HepG2 (cell line): Measurements from ENCODE around the gene SART1. TPM values are rescaled to one million over a fixed set of nuclear protein-coding genes. Genes with fewer than 3 reads are reported as not detected.

Source experiments
- EHMT2 ChIP-seq: fragments of 200-600 bp; sonication (generic); IDR thresholded peaks from 2 replicates; pipeline ENCODE4 v1.7.0; 2017; ENCODE audit warnings: antibody characterized with exemption, low read depth, low read length, borderline replicate concordance
- MAFK ChIP-seq, 2 experiments: IDR thresholded peaks in 1 of 2; conservative IDR thresholded peaks in 1 of 2; 2 replicates each; pipeline ENCODE4 v1.6.1; 2011; ENCODE audit warnings: improper control_type of control experiment in 2 of 2, low read length in 2 of 2
- SOX13 ChIP-seq, 3 experiments: fragments of 450-650 bp in 1 of 3; sonication (generic) in 1 of 3; formaldehyde crosslinking in 1 of 3; IDR thresholded peaks in 2 of 3; conservative IDR thresholded peaks in 1 of 3; 2 replicates each; pipeline versions ENCODE4 v1.5.0 to v1.6.1; 2016 to 2020; ENCODE audit warnings: antibody characterized with exemption in 1 of 3, mild to moderate bottlenecking in 1 of 3, missing compliant biosample characterization in 1 of 3, missing genetic modification reagents in 1 of 3, moderate library complexity in 1 of 3
- TEAD3 ChIP-seq: optimal IDR thresholded peaks from 2 replicates; pipeline ENCODE3; 2016; ENCODE audit warnings: borderline replicate concordance
- YY1 ChIP-seq: IDR thresholded peaks from 2 replicates; pipeline ENCODE4 v1.6.1; 2011; ENCODE audit warnings: low read length, low read depth, moderate library complexity, mild to moderate bottlenecking; ENCODE audit not compliant: insufficient read depth, insufficient replicate concordance
- ZBTB7A ChIP-seq: sonication (generic); formaldehyde crosslinking; IDR thresholded peaks from 2 replicates; pipeline ENCODE4 v1.8.0; 2022; ENCODE audit warnings: mild to moderate bottlenecking, missing genetic modification reagents
- ZFX ChIP-seq: sonication (generic); formaldehyde crosslinking; IDR thresholded peaks from 2 replicates; pipeline ENCODE4 v1.4.0; 2020; ENCODE audit warnings: mild to moderate bottlenecking, low read depth, missing genetic modification reagents, moderate library complexity
- ZNF136 ChIP-seq: sonication (generic); formaldehyde crosslinking; IDR thresholded peaks from 2 replicates; pipeline ENCODE4 v1.8.1; 2022; ENCODE audit warnings: low read depth, mild to moderate bottlenecking, moderate library complexity, missing genetic modification reagents
- ZNF160 ChIP-seq: sonication (generic); formaldehyde crosslinking; IDR thresholded peaks from 2 replicates; pipeline ENCODE4 v1.8.0; 2022; ENCODE audit warnings: mild to moderate bottlenecking, inconsistent platforms, missing genetic modification reagents
- ZNF20 ChIP-seq: sonication (generic); formaldehyde crosslinking; IDR thresholded peaks from 2 replicates; pipeline ENCODE4 v1.4.0; 2020; ENCODE audit warnings: mild to moderate bottlenecking, moderate library complexity, missing genetic modification reagents
- ZNF225 ChIP-seq: sonication (generic); formaldehyde crosslinking; IDR thresholded peaks from 2 replicates; pipeline ENCODE4 v1.4.0; 2020; ENCODE audit warnings: mild to moderate bottlenecking, missing genetic modification reagents
- ZNF460 ChIP-seq: sonication (generic); formaldehyde crosslinking; IDR thresholded peaks from 2 replicates; pipeline ENCODE4 v1.5.1; 2020; ENCODE audit warnings: missing genetic modification reagents, mild to moderate bottlenecking, borderline replicate concordance
- ZNF749 ChIP-seq: sonication (generic); formaldehyde crosslinking; IDR thresholded peaks from 2 replicates; pipeline ENCODE4 v1.8.0; 2022; ENCODE audit warnings: mild to moderate bottlenecking, missing genetic modification reagents, moderate library complexity, borderline replicate concordance
- polyA plus RNA-seq, 8 experiments: library from polyadenylated mRNA; depleted of rRNA in 3 of 8; stranded (reverse) in 7 of 8; unstranded in 1 of 8; fragments of >200 nt; fragmentation: Illumina TruSeq in 4 of 8; extraction: Trizol in 4 of 8; gene quantifications; 2 replicates each; pipeline versions ENCODE4 v1.2.1 to v1.2.3, GENCODE V29; 2011 to 2016; ENCODE audit warnings: low read depth in 4 of 8, missing spikeins in 1 of 8, mixed read lengths in 1 of 8; ENCODE audit not compliant: insufficient read depth in 1 of 8
- total RNA-seq, 5 experiments: library from RNA; depleted of rRNA; stranded (reverse); fragments of >200 nt; fragmentation: Illumina TruSeq; extraction: Trizol; gene quantifications; 2 replicates each; pipeline ENCODE4 v1.2.3, GENCODE V29; 2016; ENCODE audit warnings: low read depth in 1 of 5
- TF ChIP-seq, protein P1 (sequence below): sonication (generic); formaldehyde crosslinking; IDR thresholded peaks from 2 replicates; pipeline ENCODE4 v1.4.0; 2020; ENCODE audit warnings: low read depth, mild to moderate bottlenecking, missing genetic modification reagents
- TF ChIP-seq, protein P2 (sequence below): sonication (generic); formaldehyde crosslinking; IDR thresholded peaks from 2 replicates; pipeline ENCODE4 v1.9.0; 2022; ENCODE audit warnings: low read depth, missing genetic modification reagents
- TF ChIP-seq, protein P3 (sequence below): sonication (generic); formaldehyde crosslinking; IDR thresholded peaks from 2 replicates; pipeline ENCODE4 v1.9.0; 2021; ENCODE audit warnings: missing genetic modification reagents, mild to moderate bottlenecking, borderline replicate concordance
- TF ChIP-seq, protein P4 (sequence below): sonication (generic); formaldehyde crosslinking; IDR thresholded peaks from 2 replicates; pipeline ENCODE4 v1.4.0; 2020; ENCODE audit warnings: mild to moderate bottlenecking, missing genetic modification reagents
- TF ChIP-seq, protein P5 (sequence below): sonication (generic); formaldehyde crosslinking; IDR thresholded peaks from 2 replicates; pipeline ENCODE4 v1.5.0; 2020; ENCODE audit warnings: missing genetic modification reagents
- TF ChIP-seq, protein P6 (sequence below): sonication (generic); formaldehyde crosslinking; IDR thresholded peaks from 2 replicates; pipeline ENCODE4 v1.4.0; 2020; ENCODE audit warnings: missing genetic modification reagents

SART1 gene
- total and polyA plus RNA-seq, 2 of the 13 experiments (the other 11 are each of a cell fraction or from before 2014, with no cell fraction given) = 11.3 to 22.5 TPM

DNA sequence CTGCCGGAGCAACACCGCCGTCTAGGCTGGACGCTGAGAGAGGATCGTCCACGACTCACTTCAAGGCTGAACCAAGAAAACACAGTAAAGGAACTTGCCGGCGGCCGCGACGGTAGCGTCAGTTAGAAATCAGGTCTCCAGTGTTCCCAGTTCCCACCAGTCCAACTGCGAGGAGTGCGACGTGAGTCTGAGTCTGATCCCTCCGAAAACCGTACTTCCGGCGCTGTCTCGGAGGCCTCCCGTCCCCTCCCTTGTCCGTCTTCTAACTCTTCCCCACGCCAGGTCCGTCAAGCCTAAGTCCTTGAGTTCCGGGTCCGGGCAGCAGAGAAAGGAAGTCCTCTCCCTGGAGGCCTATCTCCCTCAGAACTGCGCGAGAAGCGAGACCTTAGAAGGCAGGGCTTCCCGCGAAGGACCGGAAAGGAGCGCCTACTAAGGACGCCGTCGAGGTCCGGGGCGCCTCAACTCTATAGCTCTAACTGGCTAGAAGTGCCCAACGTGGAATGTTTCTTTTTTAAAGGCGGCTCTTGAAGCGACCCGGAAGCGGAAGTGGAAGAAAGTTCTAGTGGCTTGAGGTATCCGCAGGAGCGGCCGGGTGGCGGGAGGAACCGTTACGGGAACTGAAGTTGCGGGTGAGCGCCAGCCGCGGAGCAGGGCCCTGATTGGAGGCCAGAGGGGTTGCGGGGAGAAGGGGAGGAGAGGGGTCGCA, 40.6 kb downstream of the SART1 start, which contains the start of the genes BANF1 and EIF1AD (continued):
- TF ChIP-seq ZFX (CRISPR knock-in tag) (peak; percentile 99), ZNF225 (peak; percentile 78), ZNF460 (CRISPR knock-in tag) (peak; percentile 58; the same call in 1 of the 2 replicates), ZNF160 (no peak), MAFK (conservative IDR thresholded peaks at IDR 0.05 in 1 of 2, IDR thresholded peaks at IDR 0.05 in 1 of 2; ENCODE audit: low read length in 2 of 2) (no peak), ZNF136 (CRISPR knock-in tag) (peak; percentile 97), ZNF749 (peak; percentile 81; the same call in 1 of the 2 replicates), ZNF20 (no peak), TEAD3 (CRISPR knock-in tag) (peak; percentile 87), YY1 (peak; percentile 83), SOX13 (IDR thresholded peaks at IDR 0.05) (no peak), SOX13 (CRISPR knock-in tag; conservative IDR thresholded peaks at IDR 0.05 in 1 of 2, IDR thresholded peaks at IDR 0.05 in 1 of 2) (peak in 1 of 2 experiments; percentile 34; a peak in 1 of 4 replicates), EHMT2 (peak; percentile 75; the same call in 1 of the 2 replicates), ZBTB7A (no peak)
- TF ChIP-seq, protein P1, sequence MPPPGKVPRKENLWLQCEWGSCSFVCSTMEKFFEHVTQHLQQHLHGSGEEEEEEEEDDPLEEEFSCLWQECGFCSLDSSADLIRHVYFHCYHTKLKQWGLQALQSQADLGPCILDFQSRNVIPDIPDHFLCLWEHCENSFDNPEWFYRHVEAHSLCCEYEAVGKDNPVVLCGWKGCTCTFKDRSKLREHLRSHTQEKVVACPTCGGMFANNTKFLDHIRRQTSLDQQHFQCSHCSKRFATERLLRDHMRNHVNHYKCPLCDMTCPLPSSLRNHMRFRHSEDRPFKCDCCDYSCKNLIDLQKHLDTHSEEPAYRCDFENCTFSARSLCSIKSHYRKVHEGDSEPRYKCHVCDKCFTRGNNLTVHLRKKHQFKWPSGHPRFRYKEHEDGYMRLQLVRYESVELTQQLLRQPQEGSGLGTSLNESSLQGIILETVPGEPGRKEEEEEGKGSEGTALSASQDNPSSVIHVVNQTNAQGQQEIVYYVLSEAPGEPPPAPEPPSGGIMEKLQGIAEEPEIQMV (CRISPR knock-in tag) = peak; percentile 75; the same call in 1 of the 2 replicates
- TF ChIP-seq, protein P2, sequence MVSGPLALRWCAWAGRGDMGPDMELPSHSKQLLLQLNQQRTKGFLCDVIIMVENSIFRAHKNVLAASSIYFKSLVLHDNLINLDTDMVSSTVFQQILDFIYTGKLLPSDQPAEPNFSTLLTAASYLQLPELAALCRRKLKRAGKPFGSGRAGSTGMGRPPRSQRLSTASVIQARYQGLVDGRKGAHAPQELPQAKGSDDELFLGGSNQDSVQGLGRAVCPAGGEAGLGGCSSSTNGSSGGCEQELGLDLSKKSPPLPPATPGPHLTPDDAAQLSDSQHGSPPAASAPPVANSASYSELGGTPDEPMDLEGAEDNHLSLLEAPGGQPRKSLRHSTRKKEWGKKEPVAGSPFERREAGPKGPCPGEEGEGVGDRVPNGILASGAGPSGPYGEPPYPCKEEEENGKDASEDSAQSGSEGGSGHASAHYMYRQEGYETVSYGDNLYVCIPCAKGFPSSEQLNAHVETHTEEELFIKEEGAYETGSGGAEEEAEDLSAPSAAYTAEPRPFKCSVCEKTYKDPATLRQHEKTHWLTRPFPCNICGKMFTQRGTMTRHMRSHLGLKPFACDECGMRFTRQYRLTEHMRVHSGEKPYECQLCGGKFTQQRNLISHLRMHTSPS (CRISPR knock-in tag) = peak; percentile 45; the same call in 1 of the 2 replicates
- TF ChIP-seq, protein P3, sequence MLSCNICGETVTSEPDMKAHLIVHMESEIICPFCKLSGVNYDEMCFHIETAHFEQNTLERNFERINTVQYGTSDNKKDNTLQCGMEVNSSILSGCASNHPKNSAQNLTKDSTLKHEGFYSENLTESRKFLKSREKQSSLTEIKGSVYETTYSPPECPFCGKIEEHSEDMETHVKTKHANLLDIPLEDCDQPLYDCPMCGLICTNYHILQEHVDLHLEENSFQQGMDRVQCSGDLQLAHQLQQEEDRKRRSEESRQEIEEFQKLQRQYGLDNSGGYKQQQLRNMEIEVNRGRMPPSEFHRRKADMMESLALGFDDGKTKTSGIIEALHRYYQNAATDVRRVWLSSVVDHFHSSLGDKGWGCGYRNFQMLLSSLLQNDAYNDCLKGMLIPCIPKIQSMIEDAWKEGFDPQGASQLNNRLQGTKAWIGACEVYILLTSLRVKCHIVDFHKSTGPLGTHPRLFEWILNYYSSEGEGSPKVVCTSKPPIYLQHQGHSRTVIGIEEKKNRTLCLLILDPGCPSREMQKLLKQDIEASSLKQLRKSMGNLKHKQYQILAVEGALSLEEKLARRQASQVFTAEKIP = no peak
- TF ChIP-seq, protein P4, sequence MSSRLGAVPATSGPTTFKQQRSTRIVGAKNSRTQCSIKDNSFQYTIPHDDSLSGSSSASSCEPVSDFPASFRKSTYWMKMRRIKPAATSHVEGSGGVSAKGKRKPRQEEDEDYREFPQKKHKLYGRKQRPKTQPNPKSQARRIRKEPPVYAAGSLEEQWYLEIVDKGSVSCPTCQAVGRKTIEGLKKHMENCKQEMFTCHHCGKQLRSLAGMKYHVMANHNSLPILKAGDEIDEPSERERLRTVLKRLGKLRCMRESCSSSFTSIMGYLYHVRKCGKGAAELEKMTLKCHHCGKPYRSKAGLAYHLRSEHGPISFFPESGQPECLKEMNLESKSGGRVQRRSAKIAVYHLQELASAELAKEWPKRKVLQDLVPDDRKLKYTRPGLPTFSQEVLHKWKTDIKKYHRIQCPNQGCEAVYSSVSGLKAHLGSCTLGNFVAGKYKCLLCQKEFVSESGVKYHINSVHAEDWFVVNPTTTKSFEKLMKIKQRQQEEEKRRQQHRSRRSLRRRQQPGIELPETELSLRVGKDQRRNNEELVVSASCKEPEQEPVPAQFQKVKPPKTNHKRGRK (CRISPR knock-in tag) = no peak
- TF ChIP-seq, protein P5, sequence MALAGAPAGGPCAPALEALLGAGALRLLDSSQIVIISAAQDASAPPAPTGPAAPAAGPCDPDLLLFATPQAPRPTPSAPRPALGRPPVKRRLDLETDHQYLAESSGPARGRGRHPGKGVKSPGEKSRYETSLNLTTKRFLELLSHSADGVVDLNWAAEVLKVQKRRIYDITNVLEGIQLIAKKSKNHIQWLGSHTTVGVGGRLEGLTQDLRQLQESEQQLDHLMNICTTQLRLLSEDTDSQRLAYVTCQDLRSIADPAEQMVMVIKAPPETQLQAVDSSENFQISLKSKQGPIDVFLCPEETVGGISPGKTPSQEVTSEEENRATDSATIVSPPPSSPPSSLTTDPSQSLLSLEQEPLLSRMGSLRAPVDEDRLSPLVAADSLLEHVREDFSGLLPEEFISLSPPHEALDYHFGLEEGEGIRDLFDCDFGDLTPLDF (CRISPR knock-in tag) = peak; percentile 55; the same call in 1 of the 2 replicates
- TF ChIP-seq, protein P6, sequence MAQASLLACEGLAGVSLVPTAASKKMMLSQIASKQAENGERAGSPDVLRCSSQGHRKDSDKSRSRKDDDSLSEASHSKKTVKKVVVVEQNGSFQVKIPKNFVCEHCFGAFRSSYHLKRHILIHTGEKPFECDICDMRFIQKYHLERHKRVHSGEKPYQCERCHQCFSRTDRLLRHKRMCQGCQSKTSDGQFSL (CRISPR knock-in tag) = peak; percentile 60; the same call in 1 of the 2 replicates
